Measurements from ENCODE around the gene B3GALT5.

DNA sequence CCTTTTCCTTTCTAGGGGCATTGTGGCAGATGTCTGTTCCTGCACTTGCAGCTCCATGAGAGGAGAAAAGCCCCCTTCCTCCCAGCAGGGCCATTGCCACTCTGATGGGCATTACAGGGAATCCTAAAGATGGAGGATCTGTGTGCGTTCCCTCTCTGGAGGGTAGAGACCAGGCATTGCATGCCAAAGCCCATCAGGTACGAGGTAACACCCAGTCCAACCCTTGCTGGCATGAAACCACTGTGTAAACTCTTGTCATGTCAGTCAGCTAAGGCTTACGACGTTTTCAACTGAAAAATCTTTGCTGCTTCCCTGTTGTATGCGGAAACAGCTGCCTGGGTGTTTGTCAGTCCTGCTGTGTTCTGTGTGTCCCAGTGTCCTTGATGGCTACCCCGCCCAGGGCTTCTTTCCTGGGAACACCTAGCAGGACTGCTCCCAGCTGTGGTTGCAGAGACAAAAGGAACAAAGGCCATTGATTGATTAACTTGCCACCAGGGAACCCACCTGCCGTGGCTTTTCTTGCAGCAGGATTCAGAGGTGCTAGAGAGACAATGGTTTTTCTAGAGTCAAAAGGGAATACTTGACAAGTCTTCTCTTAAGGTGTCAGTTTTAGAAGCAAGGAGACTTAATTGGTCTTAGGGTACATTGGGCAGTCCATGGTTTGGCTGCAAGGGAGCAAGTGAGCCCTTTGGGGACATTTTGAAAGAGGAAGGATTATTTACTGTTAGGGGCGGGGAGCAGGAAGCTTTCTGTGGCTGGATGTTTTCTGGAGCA lies 24.6 kb downstream of the B3GALT5 start:
- TF ChIP-seq, protein P1, sequence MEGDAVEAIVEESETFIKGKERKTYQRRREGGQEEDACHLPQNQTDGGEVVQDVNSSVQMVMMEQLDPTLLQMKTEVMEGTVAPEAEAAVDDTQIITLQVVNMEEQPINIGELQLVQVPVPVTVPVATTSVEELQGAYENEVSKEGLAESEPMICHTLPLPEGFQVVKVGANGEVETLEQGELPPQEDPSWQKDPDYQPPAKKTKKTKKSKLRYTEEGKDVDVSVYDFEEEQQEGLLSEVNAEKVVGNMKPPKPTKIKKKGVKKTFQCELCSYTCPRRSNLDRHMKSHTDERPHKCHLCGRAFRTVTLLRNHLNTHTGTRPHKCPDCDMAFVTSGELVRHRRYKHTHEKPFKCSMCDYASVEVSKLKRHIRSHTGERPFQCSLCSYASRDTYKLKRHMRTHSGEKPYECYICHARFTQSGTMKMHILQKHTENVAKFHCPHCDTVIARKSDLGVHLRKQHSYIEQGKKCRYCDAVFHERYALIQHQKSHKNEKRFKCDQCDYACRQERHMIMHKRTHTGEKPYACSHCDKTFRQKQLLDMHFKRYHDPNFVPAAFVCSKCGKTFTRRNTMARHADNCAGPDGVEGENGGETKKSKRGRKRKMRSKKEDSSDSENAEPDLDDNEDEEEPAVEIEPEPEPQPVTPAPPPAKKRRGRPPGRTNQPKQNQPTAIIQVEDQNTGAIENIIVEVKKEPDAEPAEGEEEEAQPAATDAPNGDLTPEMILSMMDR (IDR thresholded peaks at IDR 0.05): no peak
- TF ChIP-seq EP300 (IDR thresholded peaks at IDR 0.05) (no peak), POLR2A (IDR thresholded peaks at IDR 0.05) (no peak)
